ENCODE results near the gene DGCR2.

The DGCR2 gene

GRCh38 chr22:19126309-19127273 lies 4.4 kb upstream of the DGCR2 start:
- no peak for DNase-seq

GRCh38 chr22:19125474-19126308 lies 3.5 kb upstream of the DGCR2 start:
- no peak for DNase-seq

GRCh38 chr22:19125011-19125410 lies 2.8 kb upstream of the DGCR2 start:
- DNase-seq: no peak

GRCh38 chr22:19124377-19124776 lies 2.2 kb upstream of the DGCR2 start:
- no peak for DNase-seq

GRCh38 chr22:19123936-19124335 lies 1.7 kb upstream of the DGCR2 start:
- no peak for DNase-seq

GRCh38 chr22:19122752-19123492 lies 710 bp upstream of the DGCR2 start:
- DNase-seq: no peak

GRCh38 chr22:19121631-19122142 lies 525 bp downstream of the DGCR2 start:
- DNase-seq: no peak

GRCh38 chr22:19120829-19121630 lies 1.2 kb downstream of the DGCR2 start:
- peak; percentile 25 for DNase-seq

- DNase-seq: no peak
These were observed 2.3 kb downstream of the DGCR2 start for GRCh38 chr22:19119949-19120348.

- no peak for DNase-seq
These were observed 3.8 kb downstream of the DGCR2 start for GRCh38 chr22:19118329-19118880.

GRCh38 chr22:19117111-19117512 lies 5.1 kb downstream of the DGCR2 start:
- DNase-seq: no peak

- no peak for DNase-seq
These were observed 6.6 kb downstream of the DGCR2 start for GRCh38 chr22:19115628-19116027.

- DNase-seq: no peak
These were observed 7.1 kb downstream of the DGCR2 start for GRCh38 chr22:19114984-19115552.

GRCh38 chr22:19113429-19113828 lies 8.8 kb downstream of the DGCR2 start:
- DNase-seq: no peak

GRCh38 chr22:19111584-19111983 lies 10.6 kb downstream of the DGCR2 start:
- no peak for DNase-seq

- DNase-seq: no peak
These were observed 11.1 kb downstream of the DGCR2 start for GRCh38 chr22:19111140-19111539.

- DNase-seq: no peak
These were observed 11.6 kb downstream of the DGCR2 start for GRCh38 chr22:19110646-19111045.

GRCh38 chr22:19110064-19110458 lies 12.2 kb downstream of the DGCR2 start:
- DNase-seq: no peak

- peak; percentile 13 for DNase-seq
These were observed 12.8 kb downstream of the DGCR2 start for GRCh38 chr22:19109198-19110063.

GRCh38 chr22:19108807-19109197 lies 13.4 kb downstream of the DGCR2 start:
- no peak for DNase-seq
